Measurements from ENCODE around the gene APBB2.

The APBB2 gene

DNA sequence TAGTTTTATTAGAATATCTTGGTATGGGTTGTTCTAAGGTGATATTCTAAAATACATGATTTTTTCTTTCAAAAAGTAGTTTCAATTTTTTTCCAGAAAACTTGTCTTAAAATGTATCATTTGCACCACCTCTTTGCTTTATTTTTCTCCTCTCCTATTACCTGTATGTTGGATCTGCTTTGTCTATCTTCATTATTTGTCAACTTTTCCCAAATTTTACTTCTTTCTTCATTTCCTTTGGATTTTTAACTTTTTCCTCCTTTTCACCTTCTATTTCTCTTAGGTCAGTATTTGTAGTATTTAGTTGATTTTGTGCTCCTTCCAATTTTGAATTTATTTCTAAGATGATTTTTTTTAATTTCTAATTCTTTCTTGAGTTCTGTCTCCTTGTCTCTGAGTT is 169.6 kb downstream of the APBB2 start:
- no peak overlapping the region for H3K27ac ChIP-seq (ENCODE audit: low read depth, low read length)
- no peak overlapping the region for H3K9ac ChIP-seq (ENCODE audit: low read length)
- H3K9me3 ChIP-seq (ENCODE audit: insufficient read depth, low read depth, low read length), result no peaks in the 10 kb centered on the region
- H2BK5ac ChIP-seq (ENCODE audit: low read depth, low read length, poor library complexity), result no peak overlapping the region
- H3K36me3 ChIP-seq (ENCODE audit: control insufficient read depth in 1 of 2, insufficient read depth in 2 of 2, low read length in 2 of 2), result peaks cover 0 to 3% of the 10 kb centered on the region in 2 experiments
- no peak overlapping the region for H2BK120ac ChIP-seq (ENCODE audit: insufficient read depth, low read length, poor library complexity)
- H3K14ac ChIP-seq (ENCODE audit: low read length), result no peak overlapping the region
- no peak overlapping the region for H4K8ac ChIP-seq (ENCODE audit: low read depth, low read length)
- H3K4ac ChIP-seq (ENCODE audit: low read depth, low read length), result no peak overlapping the region
- no peak overlapping the region for H3K4me2 ChIP-seq (ENCODE audit: low read length)
- no peak overlapping the region for H2AFZ ChIP-seq (ENCODE audit: insufficient read depth, low read length, poor library complexity)
- no peak overlapping the region for H3K4me3 ChIP-seq (ENCODE audit: low read depth, low read length)
- H3K27me3 ChIP-seq (ENCODE audit: insufficient read depth, low read length), result no peaks in the 10 kb centered on the region
- no peaks in the 10 kb centered on the region for H3K79me1 ChIP-seq (ENCODE audit: low read length)
- no peak overlapping the region for H3K23ac ChIP-seq (ENCODE audit: low read length)
- H3K79me2 ChIP-seq (ENCODE audit: control insufficient read depth, insufficient read depth, low read length, poor library complexity), result no peaks in the 10 kb centered on the region
- H3K4me1 ChIP-seq (ENCODE audit: control insufficient read depth in 1 of 2, insufficient read depth in 2 of 2, low read length in 2 of 2), result no peaks in the 10 kb centered on the region
- no peak for DNase-seq
- no peak overlapping the region for H4K12ac ChIP-seq (ENCODE audit: low read depth, low read length)
- no peak overlapping the region for H2AK5ac ChIP-seq (ENCODE audit: low read length)
- H4K91ac ChIP-seq (ENCODE audit: low read depth, low read length), result no peak overlapping the region
- no peak overlapping the region for H3K18ac ChIP-seq (ENCODE audit: low read length)
- H2BK12ac ChIP-seq (ENCODE audit: low read length), result no peak overlapping the region

DNA sequence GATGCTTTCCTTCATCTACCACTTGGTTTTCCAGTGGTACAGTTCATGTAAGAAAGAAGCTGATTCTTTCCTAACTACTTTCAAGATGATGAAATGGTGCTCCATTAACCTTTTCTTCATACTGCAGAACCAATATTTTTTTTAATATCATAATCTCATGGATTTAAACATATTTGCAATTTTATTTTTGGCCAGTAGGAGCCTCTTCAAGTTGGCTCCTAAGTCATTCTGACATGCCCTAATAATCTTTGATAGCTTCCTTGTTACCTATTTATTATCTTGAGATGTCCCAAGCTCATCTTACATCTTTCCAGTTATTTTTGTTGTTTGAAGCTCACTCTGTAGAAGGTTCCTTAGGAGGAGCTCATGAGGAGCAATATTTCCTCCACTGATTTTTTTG is 170.2 kb downstream of the APBB2 start:
- Histone ChIP-seq H3K4me2 (ENCODE audit: low read length) (no peak overlapping the region), H3K4me3 (ENCODE audit: low read depth, low read length) (no peak overlapping the region), H3K27ac (ENCODE audit: low read depth, low read length) (no peak overlapping the region), H3K79me2 (ENCODE audit: control insufficient read depth, insufficient read depth, low read length, poor library complexity) (no peaks in the 10 kb centered on the region), H2AFZ (ENCODE audit: insufficient read depth, low read length, poor library complexity) (no peak overlapping the region), H4K8ac (ENCODE audit: low read depth, low read length) (no peak overlapping the region), H2BK120ac (ENCODE audit: insufficient read depth, low read length, poor library complexity) (no peak overlapping the region), H2AK5ac (ENCODE audit: low read length) (no peak overlapping the region), H3K4ac (ENCODE audit: low read depth, low read length) (no peak overlapping the region), H4K12ac (ENCODE audit: low read depth, low read length) (no peak overlapping the region), H3K4me1 (ENCODE audit: control insufficient read depth in 1 of 2, insufficient read depth in 2 of 2, low read length in 2 of 2) (no peaks in the 10 kb centered on the region), H2BK5ac (ENCODE audit: low read depth, low read length, poor library complexity) (no peak overlapping the region), H4K91ac (ENCODE audit: low read depth, low read length) (no peak overlapping the region), H3K9me3 (ENCODE audit: insufficient read depth, low read depth, low read length) (no peaks in the 10 kb centered on the region), H2BK12ac (ENCODE audit: low read length) (no peak overlapping the region), H3K23ac (ENCODE audit: low read length) (no peak overlapping the region), H3K79me1 (ENCODE audit: low read length) (no peaks in the 10 kb centered on the region), H3K14ac (ENCODE audit: low read length) (no peak overlapping the region), H3K9ac (ENCODE audit: low read length) (no peak overlapping the region), H3K27me3 (ENCODE audit: insufficient read depth, low read length) (no peaks in the 10 kb centered on the region), H3K36me3 (ENCODE audit: control insufficient read depth in 1 of 2, insufficient read depth in 2 of 2, low read length in 2 of 2) (peaks cover 0 to 2% of the 10 kb centered on the region in 2 experiments), H3K18ac (ENCODE audit: low read length) (no peak overlapping the region)
- DNase-seq, result no peak

DNA sequence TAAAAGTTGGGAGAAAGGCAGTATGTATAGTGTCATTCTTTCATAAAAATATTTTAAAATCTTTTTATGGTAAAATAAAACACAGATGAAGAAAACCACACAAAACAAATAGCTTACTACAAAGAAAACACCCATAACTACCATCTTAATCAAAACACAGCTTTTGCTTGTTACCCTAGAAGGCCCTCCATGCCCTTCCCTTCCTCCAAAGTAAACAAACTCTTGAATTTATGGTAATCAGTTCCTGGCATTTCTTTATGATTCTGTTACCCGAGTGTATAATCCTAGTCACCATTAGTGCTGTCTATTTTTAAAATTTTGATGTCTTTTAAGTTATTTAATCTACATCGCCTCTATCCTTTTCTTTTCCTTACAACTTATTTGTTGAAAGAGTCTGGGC is 170.9 kb downstream of the APBB2 start:
- Histone ChIP-seq H3K4me3 (ENCODE audit: low read depth, low read length) (no peak overlapping the region), H3K27ac (ENCODE audit: low read depth, low read length) (no peak overlapping the region), H3K18ac (ENCODE audit: low read length) (no peak overlapping the region), H4K91ac (ENCODE audit: low read depth, low read length) (no peak overlapping the region), H3K14ac (ENCODE audit: low read length) (no peak overlapping the region), H3K9me3 (ENCODE audit: insufficient read depth, low read depth, low read length) (no peaks in the 10 kb centered on the region), H4K8ac (ENCODE audit: low read depth, low read length) (no peak overlapping the region), H2BK12ac (ENCODE audit: low read length) (no peak overlapping the region), H2AFZ (ENCODE audit: insufficient read depth, low read length, poor library complexity) (no peak overlapping the region), H4K12ac (ENCODE audit: low read depth, low read length) (no peak overlapping the region), H2BK5ac (ENCODE audit: low read depth, low read length, poor library complexity) (no peak overlapping the region), H3K79me1 (ENCODE audit: low read length) (no peaks in the 10 kb centered on the region), H3K4ac (ENCODE audit: low read depth, low read length) (no peak overlapping the region), H3K79me2 (ENCODE audit: control insufficient read depth, insufficient read depth, low read length, poor library complexity) (no peaks in the 10 kb centered on the region), H2AK5ac (ENCODE audit: low read length) (no peak overlapping the region), H3K9ac (ENCODE audit: low read length) (no peak overlapping the region), H3K23ac (ENCODE audit: low read length) (no peak overlapping the region), H3K4me2 (ENCODE audit: low read length) (no peak overlapping the region), H3K27me3 (ENCODE audit: insufficient read depth, low read length) (no peaks in the 10 kb centered on the region), H3K4me1 (ENCODE audit: control insufficient read depth in 1 of 2, insufficient read depth in 2 of 2, low read length in 2 of 2) (no peaks in the 10 kb centered on the region), H2BK120ac (ENCODE audit: insufficient read depth, low read length, poor library complexity) (no peak overlapping the region), H3K36me3 (ENCODE audit: control insufficient read depth in 1 of 2, insufficient read depth in 2 of 2, low read length in 2 of 2) (no peaks in the 10 kb centered on the region)
- DNase-seq, result no peak
- WGBS (ENCODE audit: extremely low coverage, insufficient coverage, insufficient read length), result no CpG with 5 or more reads among the region's 2 CpGs

DNA sequence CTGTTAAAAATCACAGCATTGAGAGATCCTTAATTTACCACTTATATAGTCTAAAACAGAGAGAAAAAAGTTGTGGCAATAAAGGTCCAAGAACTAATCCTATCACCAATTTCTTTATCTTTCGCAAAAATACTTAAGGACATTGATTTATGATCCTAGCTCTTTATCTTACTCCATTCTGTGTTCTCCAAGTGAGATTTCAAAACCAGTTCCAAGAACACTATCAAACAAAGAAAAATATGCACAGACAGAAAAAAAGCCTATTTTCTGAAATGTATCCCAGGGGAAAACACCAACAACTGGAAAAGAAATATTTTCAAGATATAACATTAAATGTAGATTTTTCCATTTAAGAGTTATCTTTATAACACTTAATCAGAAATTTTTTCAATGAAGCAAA is 172.8 kb downstream of the APBB2 start:
- Histone ChIP-seq H3K27ac (ENCODE audit: low read depth, low read length) (no peak overlapping the region), H3K4ac (ENCODE audit: low read depth, low read length) (no peak overlapping the region), H3K79me1 (ENCODE audit: low read length) (no peaks in the 10 kb centered on the region), H2AK5ac (ENCODE audit: low read length) (no peak overlapping the region), H3K79me2 (ENCODE audit: control insufficient read depth, insufficient read depth, low read length, poor library complexity) (no peaks in the 10 kb centered on the region), H2BK120ac (ENCODE audit: insufficient read depth, low read length, poor library complexity) (no peak overlapping the region), H3K18ac (ENCODE audit: low read length) (no peak overlapping the region), H2AFZ (ENCODE audit: insufficient read depth, low read length, poor library complexity) (no peak overlapping the region), H3K14ac (ENCODE audit: low read length) (no peak overlapping the region), H3K4me3 (ENCODE audit: low read depth, low read length) (no peak overlapping the region), H4K12ac (ENCODE audit: low read depth, low read length) (no peak overlapping the region), H3K23ac (ENCODE audit: low read length) (no peak overlapping the region), H3K27me3 (ENCODE audit: insufficient read depth, low read length) (no peaks in the 10 kb centered on the region), H4K8ac (ENCODE audit: low read depth, low read length) (no peak overlapping the region), H3K9ac (ENCODE audit: low read length) (no peak overlapping the region), H3K4me2 (ENCODE audit: low read length) (no peak overlapping the region), H2BK5ac (ENCODE audit: low read depth, low read length, poor library complexity) (no peak overlapping the region), H3K4me1 (ENCODE audit: control insufficient read depth in 1 of 2, insufficient read depth in 2 of 2, low read length in 2 of 2) (no peaks in the 10 kb centered on the region), H4K91ac (ENCODE audit: low read depth, low read length) (no peak overlapping the region), H3K36me3 (ENCODE audit: control insufficient read depth in 1 of 2, insufficient read depth in 2 of 2, low read length in 2 of 2) (no peaks in the 10 kb centered on the region), H2BK12ac (ENCODE audit: low read length) (no peak overlapping the region), H3K9me3 (ENCODE audit: insufficient read depth, low read depth, low read length) (no peaks in the 10 kb centered on the region)
- WGBS (ENCODE audit: extremely low coverage, insufficient coverage, insufficient read length), result no CpG with 5 or more reads among the region's 1 CpG
- no peak for DNase-seq

DNA sequence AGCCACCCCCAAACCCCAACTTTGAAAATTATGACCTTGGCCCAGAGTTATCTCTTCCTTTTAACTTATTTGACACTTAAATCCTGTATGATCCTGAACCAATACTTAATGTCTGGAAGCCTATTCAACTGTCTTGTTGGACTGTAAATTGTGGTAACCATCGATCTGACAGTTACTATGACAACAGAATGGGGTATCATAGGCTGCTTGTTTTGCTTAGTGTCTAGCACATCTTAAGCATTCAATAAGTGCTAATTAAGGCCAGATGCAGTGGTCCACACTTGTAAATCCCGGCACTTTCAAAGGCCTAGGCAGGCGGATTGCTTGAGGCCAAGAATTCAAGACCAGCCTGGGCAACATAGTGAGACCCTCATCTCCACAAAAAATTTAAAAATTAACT is 175.0 kb downstream of the APBB2 start:
- Histone ChIP-seq H2AK5ac (ENCODE audit: low read length) (no peak overlapping the region), H4K91ac (ENCODE audit: low read depth, low read length) (no peak overlapping the region), H3K9me3 (ENCODE audit: insufficient read depth, low read depth, low read length) (no peaks in the 10 kb centered on the region), H4K12ac (ENCODE audit: low read depth, low read length) (no peak overlapping the region), H3K4ac (ENCODE audit: low read depth, low read length) (no peak overlapping the region), H2BK120ac (ENCODE audit: insufficient read depth, low read length, poor library complexity) (no peak overlapping the region), H3K79me1 (ENCODE audit: low read length) (no peaks in the 10 kb centered on the region), H3K9ac (ENCODE audit: low read length) (no peak overlapping the region), H3K14ac (ENCODE audit: low read length) (no peak overlapping the region), H3K4me1 (ENCODE audit: control insufficient read depth in 1 of 2, insufficient read depth in 2 of 2, low read length in 2 of 2) (no peaks in the 10 kb centered on the region), H3K23ac (ENCODE audit: low read length) (no peak overlapping the region), H4K8ac (ENCODE audit: low read depth, low read length) (no peak overlapping the region), H3K36me3 (ENCODE audit: control insufficient read depth in 1 of 2, insufficient read depth in 2 of 2, low read length in 2 of 2) (no peaks in the 10 kb centered on the region), H3K79me2 (ENCODE audit: control insufficient read depth, insufficient read depth, low read length, poor library complexity) (no peaks in the 10 kb centered on the region), H3K27me3 (ENCODE audit: insufficient read depth, low read length) (no peaks in the 10 kb centered on the region), H2BK5ac (ENCODE audit: low read depth, low read length, poor library complexity) (no peak overlapping the region), H2BK12ac (ENCODE audit: low read length) (no peak overlapping the region), H2AFZ (ENCODE audit: insufficient read depth, low read length, poor library complexity) (no peak overlapping the region), H3K4me2 (ENCODE audit: low read length) (no peak overlapping the region), H3K4me3 (ENCODE audit: low read depth, low read length) (no peak overlapping the region), H3K27ac (ENCODE audit: low read depth, low read length) (no peak overlapping the region), H3K18ac (ENCODE audit: low read length) (no peak overlapping the region)
- WGBS (ENCODE audit: extremely low coverage, insufficient coverage, insufficient read length), result no CpG with 5 or more reads among the region's 3 CpGs
- no peak for DNase-seq
